Fibroblast of pulmonary artery (primary cell): ENCODE measurements around the gene NRARP.

Source experiments
- DNase-seq: peaks from one replicate; pipeline ENCODE4 v3.0.0-alpha.2; 2010; ENCODE audit warnings: low read depth
- H3K4me3 ChIP-seq: replicated peaks from 2 replicates; pipeline ENCODE4 v1.5.1; 2011; ENCODE audit warnings: low read depth, mild to moderate bottlenecking, control low read depth, low read length, moderate library complexity
- CTCF ChIP-seq: IDR thresholded peaks from 2 replicates; pipeline ENCODE4 v1.5.1; 2011; ENCODE audit warnings: mild to moderate bottlenecking, control low read depth, low read length, inconsistent platforms; ENCODE audit errors: missing control alignments

NRARP gene

DNA sequence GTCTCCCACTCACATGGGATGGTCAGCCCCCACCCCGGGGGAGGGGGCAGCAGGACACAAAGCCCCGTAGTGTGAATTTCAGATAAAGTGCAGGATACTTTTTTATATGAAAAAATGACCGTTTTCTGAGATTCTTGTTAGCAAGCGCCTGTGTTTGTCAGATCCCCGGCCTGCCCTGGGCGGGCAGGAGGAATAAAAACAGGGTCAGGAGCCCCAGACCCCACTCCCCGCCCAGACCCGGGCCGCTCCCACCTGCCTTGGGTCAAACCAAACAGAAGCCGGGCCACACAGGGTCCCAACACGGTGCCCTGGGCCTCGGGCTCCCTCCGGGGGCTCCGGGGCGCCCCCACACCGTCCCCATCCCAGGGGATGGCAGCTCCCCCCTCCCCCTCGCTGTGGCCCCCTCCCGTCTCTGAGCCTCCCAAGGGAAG is 13.5 kb upstream of the NRARP start:
- no peak for DNase-seq
- H3K4me3 ChIP-seq = no peak overlapping the region
- no peak for TF ChIP-seq CTCF

DNA sequence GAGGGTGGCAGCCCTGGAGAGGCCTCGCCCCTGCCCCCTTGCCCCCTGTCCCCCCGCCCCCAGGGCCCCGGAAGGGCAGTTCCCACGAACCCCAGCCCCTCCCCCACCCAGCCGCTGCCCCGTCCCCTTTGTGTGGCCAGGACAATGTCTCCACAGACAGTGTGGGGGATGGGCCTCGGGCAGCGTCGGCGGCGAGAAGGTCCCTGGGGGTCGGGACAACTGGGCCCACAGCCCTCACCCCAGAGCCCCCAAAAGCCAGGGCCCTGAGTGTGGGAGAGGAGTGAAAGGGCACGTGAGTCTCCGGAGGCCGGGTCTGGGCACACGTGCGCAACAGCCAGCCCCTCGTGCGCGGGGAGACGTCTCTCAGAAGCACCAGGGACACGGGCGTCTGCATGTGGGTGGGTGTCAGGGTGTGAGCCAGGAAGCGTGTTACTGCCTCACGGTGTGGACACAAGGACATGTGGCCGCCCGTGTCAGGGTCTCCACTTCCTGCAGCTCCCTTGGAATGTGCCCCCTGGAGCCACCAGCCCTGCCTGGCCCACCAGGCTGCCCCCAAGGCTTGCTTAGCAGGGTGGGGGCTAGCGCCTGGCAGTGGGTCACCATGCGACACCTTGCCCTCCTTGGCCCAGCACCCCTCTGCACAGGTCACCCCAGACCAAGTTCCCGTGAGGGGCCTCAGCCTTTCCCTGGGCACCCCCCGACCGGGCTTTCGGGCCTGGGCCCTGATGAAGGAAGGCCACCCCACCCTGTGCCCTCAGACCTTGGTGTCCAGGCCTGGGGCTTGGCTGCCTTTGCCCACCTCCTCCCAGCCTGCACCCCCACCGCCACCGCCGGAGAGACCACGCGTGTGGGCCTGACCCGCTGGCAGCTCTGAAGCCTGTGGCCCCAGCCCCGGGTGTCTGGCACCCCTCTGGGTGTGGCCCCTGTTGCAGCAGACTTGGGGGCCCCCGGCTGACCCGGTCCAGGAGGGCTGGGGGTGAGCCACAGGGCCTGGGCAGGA is 12.8 kb upstream of the NRARP start:
- DNase-seq = no peak
- no peak for TF ChIP-seq CTCF
- H3K4me3 ChIP-seq = no peak overlapping the region

DNA sequence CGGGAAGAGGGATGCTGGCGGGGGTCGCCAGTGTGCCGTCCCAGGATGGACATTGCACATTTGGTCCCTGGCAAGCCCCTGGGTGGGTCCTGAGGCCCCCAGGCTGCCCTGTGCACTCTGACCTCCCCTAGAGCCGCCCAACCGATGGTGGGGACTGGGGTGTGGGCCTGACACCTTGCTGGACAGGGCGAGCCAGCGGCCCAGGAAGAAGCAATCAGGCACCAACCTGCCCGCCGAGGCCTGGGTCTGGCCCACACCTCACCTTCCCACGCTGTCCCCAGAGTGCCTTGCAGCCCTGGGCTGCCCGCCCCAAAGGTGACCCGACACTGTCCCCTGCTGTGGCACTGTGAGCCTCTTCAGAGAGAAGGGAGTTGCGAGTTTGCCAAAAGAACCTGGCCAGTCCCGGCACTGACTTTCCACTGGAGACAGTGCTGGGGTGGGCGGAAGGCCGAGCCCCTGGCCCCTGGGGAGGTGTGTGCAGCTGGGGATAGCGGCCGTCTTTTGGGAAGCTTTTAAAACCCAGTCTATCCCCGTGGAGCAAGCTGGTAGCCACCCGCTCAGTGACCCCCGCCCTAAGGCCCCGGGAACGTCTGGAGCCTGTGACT is 12.0 kb upstream of the NRARP start:
- H3K4me3 ChIP-seq = no peak overlapping the region
- TF ChIP-seq CTCF = no peak
- no peak for DNase-seq

DNA sequence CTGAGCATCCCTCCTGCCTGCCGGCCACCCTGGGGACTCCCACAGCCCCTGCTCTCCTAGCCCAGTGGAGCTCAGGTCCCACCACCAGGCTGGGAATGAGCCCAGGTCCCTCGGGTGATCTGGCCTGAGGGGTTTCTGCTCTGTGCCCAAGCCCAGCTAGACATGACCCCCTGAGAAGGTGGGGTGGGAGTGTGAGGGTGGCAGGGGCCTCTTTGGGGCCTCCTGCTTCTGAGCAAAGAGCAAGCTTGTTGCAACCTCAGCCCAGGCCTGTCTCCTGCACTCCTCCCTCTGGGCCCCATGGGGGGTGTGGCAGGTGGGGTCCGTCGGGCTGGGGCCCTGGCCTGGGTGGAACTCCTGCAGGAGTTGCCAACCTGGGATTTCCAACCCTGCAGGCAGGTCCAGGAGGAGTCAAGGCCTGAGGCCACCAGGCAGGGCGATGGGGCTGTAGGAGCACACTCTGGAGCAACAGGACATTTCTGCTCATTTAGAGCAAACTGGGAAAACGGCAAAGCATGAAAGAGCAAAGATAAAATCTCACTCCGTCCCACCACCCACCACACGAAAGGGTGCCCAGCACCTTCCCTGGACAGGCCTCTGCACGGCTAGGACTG is 11.4 kb upstream of the NRARP start:
- H3K4me3 ChIP-seq = no peak overlapping the region
- TF ChIP-seq CTCF = no peak
- DNase-seq = no peak

DNA sequence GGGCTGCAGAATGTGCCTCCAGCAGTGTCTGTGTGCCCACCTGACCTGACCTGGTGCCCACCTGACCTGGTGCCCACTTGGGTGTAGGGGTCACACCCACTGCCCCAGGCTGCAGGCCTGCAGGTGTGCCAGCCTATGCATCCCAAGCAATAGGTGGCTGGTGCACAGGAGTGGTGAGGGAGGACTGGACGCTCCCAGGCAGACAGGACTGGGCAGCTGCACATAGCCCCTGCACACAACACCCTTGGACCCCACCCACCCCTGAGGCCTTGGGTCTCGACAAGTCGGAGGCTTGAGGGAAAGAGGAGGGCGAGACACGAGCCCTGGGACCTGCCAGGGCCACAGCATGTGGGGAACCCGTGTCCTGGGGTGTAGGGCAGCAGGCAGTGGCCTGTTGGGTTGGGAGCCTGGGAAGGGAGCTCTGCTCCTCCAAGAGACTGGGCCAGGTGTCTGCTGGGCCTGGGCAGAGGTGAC is 10.8 kb upstream of the NRARP start:
- TF ChIP-seq CTCF = no peak
- DNase-seq = no peak
- no peak overlapping the region for H3K4me3 ChIP-seq

GRCh38 chr9:137311986-137312851 is 10.1 kb upstream of the NRARP start:
- no peak for TF ChIP-seq CTCF
- H3K4me3 ChIP-seq = no peak overlapping the region
- no peak for DNase-seq
